ENCODE measurements around the gene MALAT1. TPM values are rescaled to one million over a fixed set of nuclear protein-coding genes. Genes with fewer than 3 reads are reported as not detected.

The MALAT1 gene
- total and polyA plus RNA-seq, 10 of the 15 experiments (the other 5 are each of a cell fraction or from before 2014, with no cell fraction given) = 448 to 8,160 (median 2,019) TPM

DNA sequence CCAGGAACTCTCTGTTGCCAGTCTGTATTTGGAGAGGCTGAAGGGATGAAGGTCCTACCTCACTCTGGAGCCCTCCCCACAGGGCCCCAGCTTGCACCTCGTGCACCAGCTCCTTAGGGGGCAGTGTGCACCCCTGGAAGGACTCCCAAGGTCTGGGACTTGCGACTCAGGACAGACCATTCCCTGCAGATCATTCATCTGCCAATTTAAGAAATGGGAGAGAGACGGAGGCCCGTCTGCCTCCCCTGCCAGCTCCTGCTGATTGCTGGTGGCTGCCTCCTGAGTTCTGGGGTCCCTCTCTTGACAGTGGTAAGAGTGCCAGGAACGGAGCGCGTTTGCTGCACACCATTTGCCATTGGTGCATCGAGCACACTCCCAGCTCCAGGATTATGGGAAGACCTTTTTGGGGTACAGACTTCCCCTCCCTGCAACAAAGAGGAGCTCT, 27.4 kb upstream of the MALAT1 start:
- no peak for FAIRE-seq
- Histone ChIP-seq H3K79me2 (ENCODE audit: control insufficient read depth, insufficient read depth, low read length) (peaks cover 25% of the 10 kb centered on the region), H3K4me2 (ENCODE audit: control insufficient read depth, insufficient read depth) (peak overlapping the region; percentile 62), H2AFZ (ENCODE audit: control insufficient read depth, low read depth, low read length) (no peak overlapping the region), H3K4me3 (peak overlapping the region; percentile 31; the same call in 1 of the 2 replicates), H3K27ac (ENCODE audit: control insufficient read depth, insufficient read depth) (peak overlapping the region; percentile 76), H3K27me3 (replicated peaks in 1 of 2; ENCODE audit: control insufficient read depth in 2 of 2, insufficient read depth in 2 of 2, low read length in 1 of 2) (no peaks in the 10 kb centered on the region), H3K36me3 (ENCODE audit: control insufficient read depth in 2 of 2, insufficient read depth in 2 of 2, low read length in 1 of 2) (no peaks in the 10 kb centered on the region), H3K9ac (ENCODE audit: control insufficient read depth, insufficient read depth, low read length) (peak overlapping the region; percentile 71), H3K9me3 (replicated peaks; ENCODE audit: control insufficient read depth, insufficient read depth, low read length) (no peaks in the 10 kb centered on the region), H3K4me1 (ENCODE audit: control insufficient read depth, insufficient read depth, low read length) (peaks cover 29% of the 10 kb centered on the region), H4K20me1 (ENCODE audit: control insufficient read depth, insufficient read depth) (no peaks in the 10 kb centered on the region)
- ChIA-PET SMC1A (ENCODE audit: uncharacterized antibody, unreplicated experiment) (interaction anchor here (0.9 to 13.3 kb wide), 15 partner anchors 9 to 139 kb away, joined by 3 to 481 read pairs (median 5); partner anchors contain the start of genes MALAT1 and NEAT1), CTCF (interaction anchor here (0.6 to 17.2 kb wide), 20 partner anchors 8 to 268 kb away, joined by 3 to 728 read pairs (median 5); partner anchors contain the start of genes CDC42EP2, DPF2, FAM89B and FRMD8), RAD21 (ENCODE audit: unreplicated experiment) (interaction anchor here (0.5 to 11.0 kb wide), 16 partner anchors 8 to 181 kb away, joined by 3 to 224 read pairs (median 5); partner anchors contain the start of genes FAM89B, FRMD8, MALAT1 and NEAT1), POLR2A (interaction anchor here (0.6 to 6.2 kb wide), 22 partner anchors 10 to 356 kb away, joined by 3 to 105 read pairs (median 7); partner anchors contain the start of gene MALAT1)
- TSS peak; percentile 88 for BruUV-seq (replicated peaks)
- intact Hi-C loops (cut with micrococcal nuclease; ENCODE audit: unreplicated experiment) (loop anchor here (2.0 kb wide), 1 partner anchor 35 kb away; no protein-coding TSS in a partner anchor), in situ Hi-C loops (cut with MboI) (no loop called here)
- ATAC-seq = peak; percentile 65
- DNase-seq (ENCODE audit: low read depth, low spot score) = no peak
- 43% methylated on average over 8 of the region's 8 CpGs for WGBS (ENCODE audit: insufficient coverage, insufficient replicate concordance, low lambda C conversion rate, missing lambda C conversion rate)
- TF ChIP-seq SMARCA5 (IDR thresholded peaks at IDR 0.05) = peak; percentile 83
- TF ChIP-seq YY1 (IDR thresholded peaks at IDR 0.05; ENCODE audit: low read depth, low read length) = peak; percentile 30; the same call in 1 of the 2 replicates
- 0 out of 2 replicates have a peak, but pooled peaks have one; percentile 27 for TF ChIP-seq ZNF24 (IDR thresholded peaks at IDR 0.05)
- no peak for TF ChIP-seq DPF2 (IDR thresholded peaks at IDR 0.05)
- peak; percentile 65 for TF ChIP-seq RAD21 (IDR thresholded peaks at IDR 0.05; ENCODE audit: insufficient read depth, low read depth, low read length)
- TF ChIP-seq JUNB (IDR thresholded peaks at IDR 0.05) = no peak
- 0 out of 2 replicates have a peak, but pooled peaks have one; percentile 16 for TF ChIP-seq MXI1 (IDR thresholded peaks at IDR 0.05; ENCODE audit: low read depth, low read length)
- 0 out of 2 replicates have a peak, but pooled peaks have one; percentile 50 for TF ChIP-seq IRF4 (IDR thresholded peaks at IDR 0.05; ENCODE audit: low read depth, low read length)
- TF ChIP-seq SMC3 (IDR thresholded peaks at IDR 0.05; ENCODE audit: borderline replicate concordance, low read length) = peak; percentile 50; the same call in 1 of the 2 replicates
- TF ChIP-seq, protein P1, sequence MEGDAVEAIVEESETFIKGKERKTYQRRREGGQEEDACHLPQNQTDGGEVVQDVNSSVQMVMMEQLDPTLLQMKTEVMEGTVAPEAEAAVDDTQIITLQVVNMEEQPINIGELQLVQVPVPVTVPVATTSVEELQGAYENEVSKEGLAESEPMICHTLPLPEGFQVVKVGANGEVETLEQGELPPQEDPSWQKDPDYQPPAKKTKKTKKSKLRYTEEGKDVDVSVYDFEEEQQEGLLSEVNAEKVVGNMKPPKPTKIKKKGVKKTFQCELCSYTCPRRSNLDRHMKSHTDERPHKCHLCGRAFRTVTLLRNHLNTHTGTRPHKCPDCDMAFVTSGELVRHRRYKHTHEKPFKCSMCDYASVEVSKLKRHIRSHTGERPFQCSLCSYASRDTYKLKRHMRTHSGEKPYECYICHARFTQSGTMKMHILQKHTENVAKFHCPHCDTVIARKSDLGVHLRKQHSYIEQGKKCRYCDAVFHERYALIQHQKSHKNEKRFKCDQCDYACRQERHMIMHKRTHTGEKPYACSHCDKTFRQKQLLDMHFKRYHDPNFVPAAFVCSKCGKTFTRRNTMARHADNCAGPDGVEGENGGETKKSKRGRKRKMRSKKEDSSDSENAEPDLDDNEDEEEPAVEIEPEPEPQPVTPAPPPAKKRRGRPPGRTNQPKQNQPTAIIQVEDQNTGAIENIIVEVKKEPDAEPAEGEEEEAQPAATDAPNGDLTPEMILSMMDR (IDR thresholded peaks at IDR 0.05 in 2 of 3, conservative IDR thresholded peaks at IDR 0.05 in 1 of 3; ENCODE audit: control insufficient read depth in 2 of 3, extremely low read depth in 1 of 3, insufficient read depth in 1 of 3, low read depth in 3 of 3, low read length in 3 of 3) = peak; percentile 67 to 76 (median 75)
- TF ChIP-seq CREB1 (IDR thresholded peaks at IDR 0.05; ENCODE audit: low read depth) = no peak
- TF ChIP-seq SP1 (IDR thresholded peaks at IDR 0.05; ENCODE audit: low read depth, low read length) = no peak
- TF ChIP-seq, protein P2, sequence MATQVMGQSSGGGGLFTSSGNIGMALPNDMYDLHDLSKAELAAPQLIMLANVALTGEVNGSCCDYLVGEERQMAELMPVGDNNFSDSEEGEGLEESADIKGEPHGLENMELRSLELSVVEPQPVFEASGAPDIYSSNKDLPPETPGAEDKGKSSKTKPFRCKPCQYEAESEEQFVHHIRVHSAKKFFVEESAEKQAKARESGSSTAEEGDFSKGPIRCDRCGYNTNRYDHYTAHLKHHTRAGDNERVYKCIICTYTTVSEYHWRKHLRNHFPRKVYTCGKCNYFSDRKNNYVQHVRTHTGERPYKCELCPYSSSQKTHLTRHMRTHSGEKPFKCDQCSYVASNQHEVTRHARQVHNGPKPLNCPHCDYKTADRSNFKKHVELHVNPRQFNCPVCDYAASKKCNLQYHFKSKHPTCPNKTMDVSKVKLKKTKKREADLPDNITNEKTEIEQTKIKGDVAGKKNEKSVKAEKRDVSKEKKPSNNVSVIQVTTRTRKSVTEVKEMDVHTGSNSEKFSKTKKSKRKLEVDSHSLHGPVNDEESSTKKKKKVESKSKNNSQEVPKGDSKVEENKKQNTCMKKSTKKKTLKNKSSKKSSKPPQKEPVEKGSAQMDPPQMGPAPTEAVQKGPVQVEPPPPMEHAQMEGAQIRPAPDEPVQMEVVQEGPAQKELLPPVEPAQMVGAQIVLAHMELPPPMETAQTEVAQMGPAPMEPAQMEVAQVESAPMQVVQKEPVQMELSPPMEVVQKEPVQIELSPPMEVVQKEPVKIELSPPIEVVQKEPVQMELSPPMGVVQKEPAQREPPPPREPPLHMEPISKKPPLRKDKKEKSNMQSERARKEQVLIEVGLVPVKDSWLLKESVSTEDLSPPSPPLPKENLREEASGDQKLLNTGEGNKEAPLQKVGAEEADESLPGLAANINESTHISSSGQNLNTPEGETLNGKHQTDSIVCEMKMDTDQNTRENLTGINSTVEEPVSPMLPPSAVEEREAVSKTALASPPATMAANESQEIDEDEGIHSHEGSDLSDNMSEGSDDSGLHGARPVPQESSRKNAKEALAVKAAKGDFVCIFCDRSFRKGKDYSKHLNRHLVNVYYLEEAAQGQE (IDR thresholded peaks at IDR 0.05; ENCODE audit: low read depth, low read length) = no peak
- TF ChIP-seq TCF12 (IDR thresholded peaks at IDR 0.05; ENCODE audit: low read depth, low read length) = 0 out of 2 replicates have a peak, but pooled peaks have one; percentile 14

All from GM12878 (cell line).